GM12892 (cell line): ENCODE data around the gene PGF.

Experiments
- DNase-seq: peaks from one replicate; pipeline ENCODE4 v3.0.0; 2011; ENCODE audit not compliant: insufficient read length
- FAIRE-seq: peaks from 2 replicates; lab custom pipeline; 2011; peaks lifted over from hg19 to GRCh38; lab: Jason Lieb, UNC
- POLR2A ChIP-seq: IDR thresholded peaks from 2 replicates; pipeline ENCODE4 v1.6.1; 2011; ENCODE audit warnings: low read depth, low read length, control low read depth
- POLR2AphosphoS5 ChIP-seq: IDR thresholded peaks from 2 replicates; pipeline ENCODE4 v1.6.1; 2011; ENCODE audit warnings: low read depth, low read length, control low read depth
- TAF1 ChIP-seq: IDR thresholded peaks from 2 replicates; pipeline ENCODE4 v1.6.1; 2011; ENCODE audit warnings: low read depth, mild to moderate bottlenecking, control low read depth, low read length, borderline replicate concordance

PGF gene

DNA sequence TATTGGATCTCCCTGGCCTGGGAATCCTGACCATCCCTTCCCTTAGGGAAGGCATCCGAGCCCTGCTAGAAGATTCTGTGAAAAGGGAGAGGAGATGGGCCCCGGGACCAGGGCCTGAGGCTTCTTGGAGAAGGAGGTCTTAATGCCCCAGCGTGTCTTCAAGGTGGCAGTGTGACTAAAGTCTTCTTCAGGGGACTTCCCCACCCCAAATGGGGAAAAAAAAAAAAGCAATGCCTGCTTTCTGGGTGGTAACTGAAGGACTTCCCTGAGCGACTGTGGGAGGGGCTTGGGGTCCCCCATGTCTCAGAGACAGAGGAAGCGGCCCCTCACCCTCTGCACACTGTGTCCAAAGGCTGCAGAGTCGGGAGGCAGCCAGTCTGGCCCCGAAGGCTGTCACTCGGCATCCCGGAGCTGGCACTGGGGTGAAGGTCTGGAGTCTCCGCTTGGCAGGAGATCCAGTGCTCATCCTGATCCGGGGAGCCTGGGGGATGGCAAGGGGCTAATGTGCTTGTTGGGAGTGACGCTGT is 7.8 kb upstream of the PGF start:
- no peak for DNase-seq
- TF ChIP-seq POLR2A (no peak), POLR2AphosphoS5 (no peak), TAF1 (no peak)
- FAIRE-seq, result no peak

GRCh38 chr14:74962493-74962892 is 7.1 kb upstream of the PGF start:
- DNase-seq (no peak), FAIRE-seq (no peak)
- TF ChIP-seq TAF1, result no peak
- TF ChIP-seq POLR2A, result no peak
- TF ChIP-seq POLR2AphosphoS5, result no peak

GRCh38 chr14:74962046-74962445 is 6.6 kb upstream of the PGF start:
- no peak for TF ChIP-seq POLR2A
- TF ChIP-seq TAF1, result no peak
- TF ChIP-seq POLR2AphosphoS5, result no peak
- peak; percentile 27 for FAIRE-seq
- no peak for DNase-seq

DNA sequence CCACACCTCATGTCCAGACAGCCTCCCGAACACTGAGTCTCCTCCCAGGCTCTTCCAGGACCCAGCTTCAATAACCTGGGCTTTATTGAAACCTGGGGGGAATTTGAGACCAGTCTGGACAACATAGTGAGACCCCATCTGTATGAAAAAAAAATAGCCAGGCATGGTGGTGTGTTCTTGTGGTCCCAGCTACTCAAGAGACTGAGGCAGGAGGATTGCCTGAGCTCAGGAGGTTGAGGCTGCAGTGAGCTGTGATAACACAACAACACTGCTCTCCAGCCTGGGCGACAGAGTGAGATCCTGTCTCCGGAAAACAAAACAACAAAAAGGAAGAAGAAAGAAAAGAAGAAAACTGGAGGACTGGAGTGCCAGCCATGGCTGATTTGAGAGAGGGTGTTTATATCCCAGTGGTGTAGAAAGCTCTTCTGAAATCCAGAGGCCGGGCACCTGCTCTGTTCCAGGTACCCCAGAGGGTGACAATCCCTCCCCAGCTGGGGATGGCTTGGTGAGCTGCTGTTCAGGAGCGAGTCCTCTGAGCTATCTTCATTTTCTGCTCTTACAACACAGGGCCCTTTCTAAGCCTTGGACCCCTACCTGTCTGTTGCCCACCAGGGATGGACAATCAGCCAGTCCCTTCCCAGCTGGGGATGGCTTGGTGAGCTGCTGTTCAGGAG is 6.0 kb upstream of the PGF start:
- DNase-seq, result no peak
- no peak for TF ChIP-seq TAF1
- TF ChIP-seq POLR2A, result no peak
- TF ChIP-seq POLR2AphosphoS5, result no peak
- FAIRE-seq, result no peak

GRCh38 chr14:74960736-74961135 is 5.3 kb upstream of the PGF start:
- DNase-seq, result no peak
- no peak for FAIRE-seq
- no peak for TF ChIP-seq POLR2AphosphoS5
- TF ChIP-seq POLR2A, result no peak
- TF ChIP-seq TAF1, result no peak

- FAIRE-seq (no peak), DNase-seq (no peak)
- no peak for TF ChIP-seq POLR2A
- TF ChIP-seq TAF1, result no peak
- no peak for TF ChIP-seq POLR2AphosphoS5
Observed at GRCh38 chr14:74959596-74960180, 4.3 kb upstream of the PGF start.

DNA sequence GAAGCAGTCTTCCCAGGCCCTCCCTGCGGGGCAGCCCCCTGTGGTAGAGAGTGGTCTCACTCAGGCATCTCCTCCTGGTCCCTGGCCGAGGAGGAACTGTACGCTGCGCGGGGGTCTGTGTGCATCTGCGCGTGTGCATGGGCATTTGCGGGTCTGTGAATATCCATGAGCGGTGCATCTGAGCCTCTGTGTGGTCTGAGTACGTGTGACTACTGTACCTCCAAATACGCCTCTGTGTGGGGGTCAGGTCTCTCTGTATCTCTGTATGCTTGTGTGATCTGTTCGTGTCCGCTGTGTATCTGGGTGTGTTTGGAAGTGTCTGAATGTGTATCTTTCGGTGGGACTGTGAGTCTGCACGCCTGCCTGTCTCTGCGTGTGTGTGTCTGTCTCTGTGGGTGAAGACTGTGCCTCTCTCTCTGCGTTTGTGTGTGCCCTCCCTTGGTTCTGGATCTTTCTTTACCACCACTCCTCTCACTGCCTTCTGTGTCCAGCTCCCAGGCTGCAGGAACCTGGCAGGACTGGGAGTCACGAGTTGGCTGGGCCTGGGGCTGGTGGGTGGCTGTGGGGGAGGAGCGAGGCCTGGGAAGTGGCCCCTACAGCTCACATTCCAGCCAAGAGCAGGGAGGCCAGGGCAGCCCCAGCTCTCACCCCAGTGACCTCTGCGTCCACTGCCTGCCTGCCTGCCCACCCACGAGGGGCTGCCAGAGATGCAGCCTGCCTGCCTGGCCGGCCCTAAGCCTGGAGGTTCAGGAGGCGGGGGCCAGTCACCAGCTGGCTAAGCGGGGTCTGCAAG is 1.1 kb upstream of the PGF start:
- no peak for TF ChIP-seq TAF1
- no peak for TF ChIP-seq POLR2A
- TF ChIP-seq POLR2AphosphoS5, result no peak
- FAIRE-seq, result no peak
- DNase-seq, result no peak

- no peak for DNase-seq
- FAIRE-seq, result peak; percentile 67
- TF ChIP-seq POLR2A (no peak), POLR2AphosphoS5 (no peak), TAF1 (no peak)
Observed at GRCh38 chr14:74956027-74956279, 556 bp upstream of the PGF start.

GRCh38 chr14:74954947-74955228 is 509 bp downstream of the PGF start:
- TF ChIP-seq TAF1 (no peak), POLR2AphosphoS5 (no peak), POLR2A (no peak)
- FAIRE-seq, result no peak
- no peak for DNase-seq

DNA sequence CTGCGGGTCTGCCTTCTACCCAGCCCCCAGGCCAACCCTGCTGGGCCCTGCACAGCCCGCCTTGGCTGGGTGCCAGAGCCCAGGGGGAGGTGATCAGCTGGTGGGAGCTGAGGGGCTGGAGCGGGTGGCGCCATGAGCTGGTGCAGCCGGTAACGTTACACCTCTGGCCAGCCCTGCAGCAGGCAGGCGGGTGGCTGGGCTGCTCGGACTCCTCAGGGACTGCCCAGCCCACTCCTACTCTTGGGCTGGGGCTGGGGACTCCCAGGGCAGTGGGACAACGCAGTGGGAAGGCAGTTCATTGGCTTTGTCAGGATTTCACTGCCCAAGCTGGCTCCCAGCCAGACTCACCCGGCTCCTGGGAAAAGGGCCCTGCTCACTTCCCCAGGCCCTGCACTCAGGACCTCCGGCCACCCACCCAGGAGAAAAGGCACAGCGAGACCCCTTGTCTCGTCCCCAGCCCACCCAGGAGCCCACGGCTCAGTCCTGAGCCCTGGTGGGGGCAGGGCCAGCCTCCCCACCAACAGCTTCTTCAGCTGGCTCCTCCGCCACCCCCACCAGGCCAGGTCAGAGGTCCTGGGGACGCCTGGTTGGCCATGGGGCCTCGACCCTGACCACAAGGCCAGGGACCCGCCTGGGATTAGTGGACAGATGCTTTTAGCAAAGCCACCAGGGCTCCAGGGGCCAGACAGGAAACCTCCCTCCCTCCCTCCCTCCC is 1.0 kb downstream of the PGF start:
- TF ChIP-seq POLR2A, result no peak
- TF ChIP-seq POLR2AphosphoS5, result no peak
- TF ChIP-seq TAF1, result no peak
- DNase-seq (no peak), FAIRE-seq (no peak)

GRCh38 chr14:74953686-74954085 is 1.7 kb downstream of the PGF start:
- no peak for DNase-seq
- no peak for FAIRE-seq
- TF ChIP-seq POLR2A (no peak), POLR2AphosphoS5 (no peak), TAF1 (no peak)
